Measurements from ENCODE around the gene ATAD3B. TPM values are rescaled to one million over a fixed set of nuclear protein-coding genes. Genes with fewer than 3 reads are reported as not detected.
"Not testable (repeated sequence)": the region's sequence is repeated elsewhere in the genome, so short reads cannot be mapped to it uniquely, and the experiment has no call there.

ATAD3B gene
- total RNA-seq, 1 donor from 2014 or later = 47.4 TPM

GRCh38 chr1:1449099-1449739 lies 22.3 kb upstream of the ATAD3B start, which contains the start of gene ATAD3C:
Gene ATAD3C (plus strand): TSS chr1:1449689. CDS start chr1:1450684, 995 bp downstream.
- DNase-seq = no peak
- H3K4me3 Mint-ChIP-seq = no peak within 1 kb of the TSS
- TF ChIP-seq CTCF (IDR thresholded peaks at IDR 0.05) = no peak
- H3K4me1 Mint-ChIP-seq = no peaks in the 10 kb centered on the region
- no peak within 1 kb of the TSS for H3K27ac Mint-ChIP-seq
- ChIA-PET CTCF (no interaction called here), POLR2A (no interaction called here)
- no peak for ATAC-seq (ENCODE audit: low read depth)
- H3K27me3 Mint-ChIP-seq = no peaks in the 10 kb centered on the region
- H3K9me3 Mint-ChIP-seq = no peaks in the 10 kb centered on the region
- intact Hi-C loops (cut with micrococcal nuclease) = no loop called here
- H3K36me3 Mint-ChIP-seq (ENCODE audit: low read depth) = no peaks in the 10 kb centered on the region

GRCh38 chr1:1450616-1451015 lies 20.9 kb upstream of the ATAD3B start:
- H3K36me3 Mint-ChIP-seq (ENCODE audit: low read depth); H3K4me3 Mint-ChIP-seq; DNase-seq; H3K4me1 Mint-ChIP-seq; H3K27ac Mint-ChIP-seq; H3K9me3 Mint-ChIP-seq; intact Hi-C loops (cut with micrococcal nuclease); ATAC-seq (ENCODE audit: low read depth); POLR2A ChIA-PET; H3K27me3 Mint-ChIP-seq: not testable (repeated sequence)
- CTCF ChIA-PET = interaction anchor here (1.7 kb wide), 1 partner anchor 10 kb away, joined by 4 read pairs; no protein-coding TSS in a partner anchor

- POLR2A ChIA-PET = no interaction called here
Measured at GRCh38 chr1:1451696-1452364, 19.7 kb upstream of the ATAD3B start.

GRCh38 chr1:1452365-1452739 lies 19.2 kb upstream of the ATAD3B start:
- ATAC-seq (ENCODE audit: low read depth); H3K4me3 Mint-ChIP-seq; POLR2A ChIA-PET; H3K27ac Mint-ChIP-seq; H3K36me3 Mint-ChIP-seq (ENCODE audit: low read depth); H3K27me3 Mint-ChIP-seq; H3K9me3 Mint-ChIP-seq; H3K4me1 Mint-ChIP-seq; DNase-seq; intact Hi-C loops (cut with micrococcal nuclease): not testable (repeated sequence)
- CTCF ChIA-PET = interaction anchor here (1.7 kb wide), 1 partner anchor 11 kb away, joined by 4 read pairs; no protein-coding TSS in a partner anchor

More at GRCh38 chr1:1451696-1452364, 19.7 kb upstream of the ATAD3B start:
- H3K27me3 Mint-ChIP-seq = no peaks in the 10 kb centered on the region
- no peak for TF ChIP-seq CTCF (IDR thresholded peaks at IDR 0.05)
- H3K9me3 Mint-ChIP-seq = no peaks in the 10 kb centered on the region
- DNase-seq (no peak), ATAC-seq (ENCODE audit: low read depth) (no peak)
- CTCF ChIA-PET = interaction anchor here (1.7 kb wide), 1 partner anchor 11 kb away, joined by 4 read pairs; no protein-coding TSS in a partner anchor
- intact Hi-C loops (cut with micrococcal nuclease) = no loop called here
- no peaks in the 10 kb centered on the region for H3K36me3 Mint-ChIP-seq (ENCODE audit: low read depth)
- H3K27ac Mint-ChIP-seq = no peak overlapping the region
- H3K4me1 Mint-ChIP-seq = no peaks in the 10 kb centered on the region
- H3K4me3 Mint-ChIP-seq = no peak overlapping the region

GRCh38 chr1:1452882-1453281 lies 18.7 kb upstream of the ATAD3B start:
- no peak for ATAC-seq (ENCODE audit: low read depth)
- H3K36me3 Mint-ChIP-seq (ENCODE audit: low read depth) = no peaks in the 10 kb centered on the region
- intact Hi-C loops (cut with micrococcal nuclease) = no loop called here
- no peaks in the 10 kb centered on the region for H3K27me3 Mint-ChIP-seq
- H3K4me1 Mint-ChIP-seq = no peaks in the 10 kb centered on the region
- TF ChIP-seq CTCF (IDR thresholded peaks at IDR 0.05) = no peak
- CTCF ChIA-PET = no interaction called here
- DNase-seq = no peak
- POLR2A ChIA-PET = no interaction called here
- H3K27ac Mint-ChIP-seq = no peak overlapping the region
- no peak overlapping the region for H3K4me3 Mint-ChIP-seq
- no peaks in the 10 kb centered on the region for H3K9me3 Mint-ChIP-seq

- intact Hi-C loops (cut with micrococcal nuclease); H3K4me3 Mint-ChIP-seq; H3K27ac Mint-ChIP-seq; H3K9me3 Mint-ChIP-seq; ATAC-seq (ENCODE audit: low read depth); H3K4me1 Mint-ChIP-seq; POLR2A ChIA-PET; DNase-seq; CTCF ChIA-PET; H3K27me3 Mint-ChIP-seq; H3K36me3 Mint-ChIP-seq (ENCODE audit: low read depth): not testable (repeated sequence)
Measured at GRCh38 chr1:1454286-1455056, 17.1 kb upstream of the ATAD3B start.
